ENCODE data around the gene PARM1. TPM values are rescaled to one million over a fixed set of nuclear protein-coding genes. Genes with fewer than 3 reads are reported as not detected.
A peak's percentile ranks its signal among the peaks of the same experiment; 100 is the strongest.

The PARM1 gene
- total and polyA plus RNA-seq, 8 donors = 29.4 to 140 (median 54.4) TPM

- Histone ChIP-seq H3K36me3 (no peaks in the 10 kb centered on the region), H3K9me3 (peaks cover 0 to 13% of the 10 kb centered on the region in 2 donors), H3K27ac (no peak overlapping the region), H3K27me3 (no peaks in the 10 kb centered on the region), H3K4me3 (no peak overlapping the region), H3K4me1 (no peaks in the 10 kb centered on the region)
- no peak for ATAC-seq
- no peak for TF ChIP-seq CTCF (IDR thresholded peaks at IDR 0.05)
- intact Hi-C loops (cut with DNase I) = no loop called here
- DNase-seq = no peak
Observed at GRCh38 chr4:75007891-75008290, 75.0 kb downstream of the PARM1 start.

- ATAC-seq = no peak
- H3K9me3 ChIP-seq = peaks cover 0 to 13% of the 10 kb centered on the region in 2 donors
- H3K4me3 ChIP-seq = no peak overlapping the region
- no peaks in the 10 kb centered on the region for H3K27me3 ChIP-seq
- no peak for TF ChIP-seq CTCF (IDR thresholded peaks at IDR 0.05)
- H3K27ac ChIP-seq = no peak overlapping the region
- peaks cover 0 to 4% of the 10 kb centered on the region in 2 donors for H3K36me3 ChIP-seq
- H3K4me1 ChIP-seq = no peaks in the 10 kb centered on the region
- DNase-seq = no peak
- intact Hi-C loops (cut with DNase I) = no loop called here
Observed at GRCh38 chr4:75009138-75009537, 76.2 kb downstream of the PARM1 start.

- peaks cover 0 to 13% of the 10 kb centered on the region in 2 donors for H3K9me3 ChIP-seq
- intact Hi-C loops (cut with DNase I) = no loop called here
- H3K27ac ChIP-seq = no peak overlapping the region
- ATAC-seq (no peak), DNase-seq (no peak)
- H3K27me3 ChIP-seq = no peaks in the 10 kb centered on the region
- H3K36me3 ChIP-seq = peaks cover 0 to 4% of the 10 kb centered on the region in 2 donors
- TF ChIP-seq CTCF (IDR thresholded peaks at IDR 0.05) = no peak
- no peak overlapping the region for H3K4me3 ChIP-seq
- H3K4me1 ChIP-seq = peaks cover 0 to 5% of the 10 kb centered on the region in 2 donors
Observed at GRCh38 chr4:75011131-75011795, 78.3 kb downstream of the PARM1 start.

- Histone ChIP-seq H3K4me1 (peaks cover 0 to 5% of the 10 kb centered on the region in 2 donors), H3K36me3 (peaks cover 0 to 4% of the 10 kb centered on the region in 2 donors), H3K27me3 (no peaks in the 10 kb centered on the region), H3K27ac (peak overlapping the region in 1 of 2 donors; percentile 13), H3K4me3 (no peak overlapping the region), H3K9me3 (no peaks in the 10 kb centered on the region)
- no peak for TF ChIP-seq CTCF (IDR thresholded peaks at IDR 0.05)
- ATAC-seq = peak; percentile 89
- peak in 3 of 4 donors; percentile 14 to 58 (median 49) for DNase-seq
- intact Hi-C loops (cut with DNase I) = no loop called here
Observed at GRCh38 chr4:75015627-75016026, 82.7 kb downstream of the PARM1 start.

- no peak for TF ChIP-seq CTCF (IDR thresholded peaks at IDR 0.05)
- Histone ChIP-seq H3K4me1 (peaks cover 0 to 5% of the 10 kb centered on the region in 2 donors), H3K27ac (peak overlapping the region in 1 of 2 donors; percentile 13), H3K4me3 (no peak overlapping the region), H3K27me3 (no peaks in the 10 kb centered on the region), H3K36me3 (peaks cover 0 to 4% of the 10 kb centered on the region in 2 donors), H3K9me3 (no peaks in the 10 kb centered on the region)
- intact Hi-C loops (cut with DNase I) = no loop called here
- DNase-seq = no peak
- peak; percentile 70 for ATAC-seq
Observed at GRCh38 chr4:75016472-75016871, 83.6 kb downstream of the PARM1 start.
